H7 (cell line): ENCODE results near the gene MYO7A. TPM values are rescaled to one million over a fixed set of nuclear protein-coding genes. Genes with fewer than 3 reads are reported as not detected.

Source experiments
- DNase-seq: peaks from one replicate; pipeline ENCODE4 v3.0.0; 2012
- H3K27me3 ChIP-seq: 2 replicates; pipeline ENCODE4 v1.6.0; 2011; ENCODE audit warnings: mild to moderate bottlenecking, low read length; ENCODE audit not compliant: control insufficient read depth, insufficient read depth
- H3K36me3 ChIP-seq: replicated peaks from 2 replicates; pipeline ENCODE4 v1.5.1; 2011; ENCODE audit warnings: low read length; ENCODE audit not compliant: control insufficient read depth, insufficient read depth
- H3K4me3 ChIP-seq: 2 replicates; pipeline ENCODE4 v1.5.1; 2011; ENCODE audit warnings: low read depth, mild to moderate bottlenecking, control low read depth, low read length, moderate library complexity; ENCODE audit not compliant: insufficient read depth
- total RNA-seq: library from RNA; depleted of rRNA; stranded (reverse); fragments of >200 nt; shearing (Covaris generic); gene quantifications from 2 replicates; pipeline ENCODE4 v1.2.3, GENCODE V29; 2014

Gene MYO7A
- total RNA-seq, 1 experiment from 2014 or later = 2.2 TPM

DNA sequence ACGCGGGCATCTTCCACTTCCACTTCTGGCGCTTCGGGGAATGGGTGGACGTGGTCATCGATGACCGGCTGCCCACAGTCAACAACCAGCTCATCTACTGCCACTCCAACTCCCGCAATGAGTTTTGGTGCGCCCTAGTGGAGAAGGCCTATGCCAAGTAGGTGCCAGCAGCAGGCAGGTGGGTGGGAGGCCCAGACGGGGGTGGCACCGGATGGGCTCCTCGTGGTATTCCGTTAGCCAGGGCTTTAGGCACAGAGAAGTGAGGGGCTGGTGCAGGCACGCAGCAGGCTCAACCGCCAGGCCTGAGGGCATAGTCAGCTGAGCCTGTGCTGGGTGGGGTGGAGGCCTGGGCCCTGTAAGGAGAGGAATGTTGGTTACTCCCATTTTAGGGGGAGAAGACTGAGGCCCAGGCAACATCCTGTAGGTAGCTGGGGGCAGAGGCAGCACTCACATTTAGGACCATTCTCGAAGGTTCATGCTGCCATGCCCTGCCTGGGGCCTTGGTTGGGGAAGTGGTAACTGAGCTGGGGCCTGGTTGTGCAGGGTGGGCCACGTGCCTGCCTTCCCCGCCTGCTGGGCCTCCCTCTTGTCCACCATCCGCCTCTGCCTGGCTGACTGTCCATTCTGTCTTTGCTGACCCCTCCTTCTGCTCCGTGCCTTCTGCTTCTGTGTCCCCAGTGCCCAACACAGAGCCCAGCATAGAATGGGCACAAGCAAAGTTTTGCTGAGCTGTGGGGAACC, 15.2 kb upstream of the MYO7A start:
- no peak for DNase-seq
- Histone ChIP-seq H3K27me3 (no peaks in the 10 kb centered on the region), H3K36me3 (no peaks in the 10 kb centered on the region; the same call in 1 of the 2 replicates), H3K4me3 (no peak overlapping the region)

DNA sequence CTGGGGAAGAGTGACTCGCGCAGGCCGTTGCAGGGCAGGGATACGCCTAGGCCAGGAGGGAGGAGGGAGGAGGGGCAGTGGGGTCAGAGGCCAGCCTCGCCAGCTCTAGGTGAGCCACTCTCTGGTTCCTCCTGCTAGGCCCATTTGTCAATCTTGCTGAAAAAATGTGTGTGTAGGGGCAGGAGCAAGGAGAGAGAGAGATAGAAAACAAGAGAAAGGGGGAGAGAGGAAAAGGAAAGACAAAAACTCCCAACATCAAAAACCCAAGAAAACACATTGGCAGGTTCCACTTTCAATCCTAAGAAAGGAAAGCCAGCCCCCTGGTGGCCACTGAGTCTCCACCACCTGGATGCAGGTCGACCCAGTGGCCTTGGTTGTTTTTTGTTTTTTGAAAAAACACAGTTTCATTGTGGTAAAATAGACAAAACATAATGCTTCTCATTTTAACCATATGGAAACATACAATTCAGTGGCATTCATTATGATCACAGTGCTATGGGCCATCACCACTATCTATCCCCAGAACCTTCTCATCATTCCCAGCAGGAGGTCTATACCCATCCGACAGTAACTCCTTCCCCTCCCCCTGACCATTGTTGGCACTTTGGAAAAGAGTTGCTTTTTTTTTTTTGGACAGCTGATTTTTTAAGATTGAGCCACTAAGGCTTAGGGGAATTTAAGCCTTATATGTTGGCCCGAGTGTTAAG, 14.5 kb upstream of the MYO7A start:
- no peaks in the 10 kb centered on the region for H3K27me3 ChIP-seq
- DNase-seq = peak; percentile 90
- no peaks in the 10 kb centered on the region; the same call in 1 of the 2 replicates for H3K36me3 ChIP-seq
- no peak overlapping the region for H3K4me3 ChIP-seq

DNA sequence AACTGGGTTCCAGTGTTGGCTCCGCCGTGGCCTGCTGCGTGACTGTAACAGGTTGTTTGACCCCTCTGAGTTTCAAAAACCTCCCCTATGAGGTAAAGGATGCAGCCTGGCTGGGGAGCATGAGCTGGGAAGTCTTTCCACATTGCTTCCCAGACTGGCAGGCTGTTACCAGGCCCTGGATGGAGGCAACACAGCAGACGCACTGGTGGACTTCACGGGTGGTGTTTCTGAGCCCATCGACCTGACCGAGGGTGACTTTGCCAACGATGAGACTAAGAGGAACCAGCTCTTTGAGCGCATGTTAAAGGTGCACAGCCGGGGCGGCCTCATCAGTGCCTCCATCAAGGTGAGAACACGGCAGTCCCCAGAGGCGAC, 14.0 kb upstream of the MYO7A start:
- H3K4me3 ChIP-seq = no peak overlapping the region
- no peaks in the 10 kb centered on the region for H3K27me3 ChIP-seq
- DNase-seq = no peak
- no peaks in the 10 kb centered on the region; the same call in 1 of the 2 replicates for H3K36me3 ChIP-seq

DNA sequence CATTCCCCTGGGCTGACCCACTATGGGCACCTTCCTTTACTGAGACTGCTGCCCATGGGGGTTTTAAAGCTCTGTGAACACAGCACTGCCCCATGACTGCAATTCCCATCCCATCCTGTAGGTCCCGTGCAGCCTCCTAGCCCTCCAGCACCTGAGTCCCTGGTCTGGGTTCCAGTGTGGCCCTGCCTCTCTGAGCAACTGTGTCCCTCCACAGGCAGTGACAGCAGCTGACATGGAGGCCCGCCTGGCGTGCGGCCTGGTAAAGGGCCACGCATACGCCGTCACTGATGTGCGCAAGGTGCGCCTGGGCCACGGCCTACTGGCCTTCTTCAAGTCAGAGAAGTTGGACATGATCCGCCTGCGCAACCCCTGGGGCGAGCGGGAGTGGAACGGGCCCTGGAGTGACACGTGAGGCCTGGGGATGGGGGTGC, 12.8 kb upstream of the MYO7A start:
- no peaks in the 10 kb centered on the region; the same call in 1 of the 2 replicates for H3K36me3 ChIP-seq
- DNase-seq = peak; percentile 90
- H3K27me3 ChIP-seq = no peaks in the 10 kb centered on the region
- H3K4me3 ChIP-seq = no peak overlapping the region

DNA sequence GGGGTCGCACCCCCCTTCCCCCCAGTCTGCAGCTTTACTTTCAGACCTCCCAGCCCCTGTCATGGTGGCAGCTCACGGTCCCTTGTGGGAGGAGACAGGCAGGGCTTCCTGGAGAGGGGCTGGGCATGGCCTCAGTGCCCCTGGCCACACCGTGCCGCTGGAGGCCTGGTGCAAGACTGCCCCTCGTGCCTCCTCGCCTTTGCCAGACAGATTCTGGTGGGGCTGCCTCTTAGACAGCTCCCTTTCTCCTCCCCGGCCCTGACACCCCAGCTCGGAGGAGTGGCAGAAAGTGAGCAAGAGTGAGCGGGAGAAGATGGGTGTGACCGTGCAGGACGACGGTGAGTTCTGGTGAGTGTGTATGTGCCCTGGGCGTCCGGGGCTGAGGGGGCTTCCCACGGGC, 12.1 kb upstream of the MYO7A start:
- Histone ChIP-seq H3K27me3 (no peaks in the 10 kb centered on the region), H3K4me3 (no peak overlapping the region), H3K36me3 (no peaks in the 10 kb centered on the region; the same call in 1 of the 2 replicates)
- DNase-seq = no peak

DNA sequence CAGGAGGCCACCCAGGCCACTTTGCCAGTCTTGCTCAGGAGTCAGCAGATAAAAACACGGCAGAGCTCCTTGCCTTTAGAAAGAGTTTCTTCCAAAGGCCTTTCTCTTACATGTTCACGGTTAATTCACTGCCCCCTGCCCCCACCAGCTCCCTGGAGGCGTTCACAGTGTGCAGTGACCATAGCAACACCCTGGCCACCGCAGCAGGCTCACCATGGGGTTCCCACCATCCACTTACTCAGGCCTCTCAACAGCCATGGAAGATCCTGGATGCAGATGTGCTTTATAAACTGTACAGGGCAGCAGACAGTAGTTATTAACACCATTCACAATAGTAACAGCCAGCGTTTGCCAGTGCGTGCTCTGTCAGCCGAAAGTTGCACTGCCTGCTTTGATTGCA, 10.6 kb upstream of the MYO7A start:
- DNase-seq = no peak
- Histone ChIP-seq H3K4me3 (no peak overlapping the region), H3K27me3 (no peaks in the 10 kb centered on the region), H3K36me3 (no peaks in the 10 kb centered on the region; the same call in 1 of the 2 replicates)

DNA sequence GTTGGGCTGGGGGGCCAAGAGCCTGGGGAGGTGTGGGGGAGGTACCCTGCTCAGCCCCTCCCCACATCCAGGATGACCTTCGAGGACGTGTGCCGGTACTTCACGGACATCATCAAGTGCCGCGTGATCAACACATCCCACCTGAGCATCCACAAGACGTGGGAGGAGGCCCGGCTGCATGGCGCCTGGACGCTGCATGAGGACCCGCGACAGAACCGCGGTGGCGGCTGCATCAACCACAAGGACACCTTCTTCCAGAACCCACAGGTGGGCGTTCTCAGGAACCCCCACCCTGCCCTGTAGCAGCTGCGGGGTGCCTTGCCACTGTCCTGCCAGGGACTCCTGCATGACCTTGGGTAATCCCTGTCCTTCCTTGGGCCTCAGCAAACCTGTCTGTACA, 10.0 kb upstream of the MYO7A start:
- Histone ChIP-seq H3K27me3 (no peaks in the 10 kb centered on the region), H3K36me3 (no peaks in the 10 kb centered on the region; the same call in 1 of the 2 replicates), H3K4me3 (no peak overlapping the region)
- no peak for DNase-seq

DNA sequence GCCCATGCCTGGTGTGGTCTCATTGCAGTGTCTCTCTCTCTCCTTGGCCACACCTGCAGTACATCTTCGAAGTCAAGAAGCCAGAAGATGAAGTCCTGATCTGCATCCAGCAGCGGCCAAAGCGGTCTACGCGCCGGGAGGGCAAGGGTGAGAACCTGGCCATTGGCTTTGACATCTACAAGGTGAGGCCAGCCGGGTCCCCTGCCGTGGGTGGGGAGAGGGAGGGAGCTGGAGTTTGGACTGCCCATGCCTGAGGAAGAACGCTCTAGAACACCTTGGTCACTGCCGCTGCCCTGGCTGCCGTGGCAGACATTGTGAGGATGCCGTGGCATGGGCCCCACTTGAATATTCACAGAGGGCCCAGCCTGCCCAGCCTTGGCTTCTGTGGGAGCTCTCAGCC, 9.1 kb upstream of the MYO7A start:
- Histone ChIP-seq H3K4me3 (no peak overlapping the region), H3K27me3 (no peaks in the 10 kb centered on the region), H3K36me3 (peaks cover 1% of the 10 kb centered on the region)
- DNase-seq = no peak

DNA sequence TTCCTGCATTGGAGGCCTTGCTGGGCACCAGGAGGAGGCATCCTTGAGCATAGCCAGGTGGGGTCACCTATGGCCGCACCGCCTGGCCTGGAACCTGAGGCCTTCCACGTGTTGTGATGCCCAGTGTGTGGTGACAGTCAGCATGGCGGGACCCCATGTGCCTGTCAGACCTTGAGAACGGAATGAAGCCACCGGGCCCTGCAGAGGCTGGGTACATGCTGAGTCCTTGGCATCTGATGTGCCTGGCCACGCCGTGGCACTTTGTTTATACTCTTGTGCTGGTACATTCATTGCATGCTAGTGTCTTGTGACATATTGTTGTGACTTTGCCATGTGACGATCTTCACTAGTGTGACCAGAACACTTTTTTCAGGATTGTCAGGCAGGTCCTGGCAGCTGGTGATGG, 8.5 kb upstream of the MYO7A start:
- no peak for DNase-seq

DNA sequence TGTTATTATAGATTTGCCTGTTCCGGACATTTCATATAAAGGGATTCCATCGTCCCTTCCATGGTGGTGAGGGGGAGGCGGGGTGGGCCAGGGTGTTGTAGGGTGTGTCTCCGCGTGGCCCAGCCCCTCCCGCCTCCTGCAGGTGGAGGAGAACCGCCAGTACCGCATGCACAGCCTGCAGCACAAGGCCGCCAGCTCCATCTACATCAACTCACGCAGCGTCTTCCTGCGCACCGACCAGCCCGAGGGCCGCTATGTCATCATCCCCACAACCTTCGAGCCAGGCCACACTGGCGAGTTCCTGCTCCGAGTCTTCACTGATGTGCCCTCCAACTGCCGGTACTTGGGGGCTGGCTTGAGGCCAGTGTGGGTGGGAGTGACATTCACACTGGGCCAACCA, 7.5 kb upstream of the MYO7A start:
- no peak for DNase-seq
- no peak overlapping the region for H3K4me3 ChIP-seq
- no peaks in the 10 kb centered on the region for H3K27me3 ChIP-seq
- H3K36me3 ChIP-seq = peaks cover 1% of the 10 kb centered on the region

More for the DNA sequence above, 8.5 kb upstream of the MYO7A start:
- H3K36me3 ChIP-seq = peaks cover 1% of the 10 kb centered on the region
- H3K4me3 ChIP-seq = no peak overlapping the region
- H3K27me3 ChIP-seq = no peaks in the 10 kb centered on the region

DNA sequence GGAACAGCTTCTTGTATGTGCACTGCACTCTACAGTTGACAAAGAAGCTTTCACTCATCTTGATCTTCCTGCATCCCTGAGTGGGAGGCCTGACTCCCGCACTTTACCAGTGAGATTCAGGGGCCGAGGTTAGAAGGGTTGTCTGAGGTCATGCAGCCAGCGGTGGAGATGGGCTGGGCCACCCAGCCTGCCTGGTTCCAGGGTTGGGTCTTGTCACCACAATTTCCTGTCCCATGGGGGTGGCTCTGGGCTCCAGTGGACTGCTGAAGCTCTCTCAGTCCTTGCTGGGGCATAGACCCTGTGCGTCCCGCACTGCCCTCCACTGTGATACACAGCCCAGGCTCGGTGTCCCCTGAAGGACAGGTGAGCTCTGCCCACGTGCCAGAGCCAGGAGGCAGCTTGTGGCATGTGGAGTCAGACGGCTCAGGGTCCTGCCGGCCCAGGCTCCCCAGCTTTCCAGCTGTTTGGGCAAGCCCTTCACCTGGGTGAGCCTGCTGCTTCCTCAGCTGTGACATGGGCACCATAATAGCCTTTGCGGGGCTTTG, 6.9 kb upstream of the MYO7A start:
- H3K27me3 ChIP-seq = no peaks in the 10 kb centered on the region
- H3K4me3 ChIP-seq = no peak overlapping the region
- peaks cover 1% of the 10 kb centered on the region for H3K36me3 ChIP-seq
- no peak for DNase-seq

DNA sequence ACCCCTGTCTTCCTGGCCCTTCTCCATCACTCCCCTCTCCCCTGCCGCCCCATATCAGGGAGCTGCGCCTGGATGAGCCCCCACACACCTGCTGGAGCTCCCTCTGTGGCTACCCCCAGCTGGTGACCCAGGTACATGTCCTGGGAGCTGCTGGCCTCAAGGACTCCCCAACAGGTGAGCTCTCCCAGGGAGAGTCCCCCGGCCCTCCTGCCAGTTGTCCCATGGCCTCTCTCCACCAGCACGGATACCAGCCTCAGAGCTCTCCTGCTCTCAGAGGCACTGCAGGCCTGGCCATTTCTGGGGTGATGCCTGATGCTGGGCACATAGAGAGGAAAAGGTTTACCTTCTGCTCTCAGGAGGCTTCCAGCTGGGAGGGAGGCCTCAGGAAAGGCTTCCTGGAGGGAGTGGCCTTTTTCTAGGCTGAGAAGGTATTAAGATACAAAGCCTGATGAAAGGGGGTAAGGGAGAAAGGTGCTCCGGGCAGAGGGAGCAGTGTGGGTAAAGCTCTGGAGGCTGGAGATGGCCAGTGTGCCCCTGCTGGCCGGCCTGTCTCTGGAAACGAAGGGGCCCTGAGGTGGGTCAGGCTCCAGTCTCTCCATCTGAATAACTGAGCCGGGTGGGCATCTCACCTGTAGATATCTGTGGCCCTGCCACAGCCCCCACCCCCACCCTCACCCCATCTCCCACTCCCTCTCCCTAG, 6.0 kb upstream of the MYO7A start:
- no peak for DNase-seq
- H3K36me3 ChIP-seq = peaks cover 1% of the 10 kb centered on the region
- H3K27me3 ChIP-seq = no peaks in the 10 kb centered on the region
- H3K4me3 ChIP-seq = no peak overlapping the region

DNA sequence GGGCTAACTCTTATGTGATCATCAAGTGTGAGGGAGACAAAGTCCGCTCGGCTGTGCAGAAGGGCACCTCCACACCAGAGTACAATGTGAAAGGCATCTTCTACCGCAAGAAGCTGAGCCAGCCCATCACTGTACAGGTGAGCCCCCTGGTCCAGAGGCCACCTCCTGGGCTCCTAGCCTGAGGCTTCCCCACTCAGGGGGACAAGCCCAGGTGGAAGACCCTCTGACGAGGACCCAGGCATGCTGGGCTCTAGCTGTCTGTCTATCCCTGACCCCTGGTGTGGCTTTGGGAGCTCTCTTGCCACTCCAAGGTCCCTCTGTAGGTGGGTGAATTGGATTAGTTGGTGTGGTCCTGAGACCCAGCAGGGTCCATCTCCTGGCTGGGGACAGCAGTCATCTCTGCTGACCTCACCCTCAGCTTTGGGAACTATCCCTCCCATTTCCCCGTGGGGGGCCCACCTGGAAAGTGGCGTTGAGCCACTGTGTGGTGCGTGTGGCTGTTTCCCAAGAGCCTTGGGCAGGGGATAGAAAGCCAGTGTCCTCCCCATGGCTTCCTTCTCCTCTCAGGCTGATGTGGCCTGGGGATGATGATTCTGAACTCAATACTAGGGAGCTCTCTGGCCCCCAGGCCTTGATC, 5.4 kb upstream of the MYO7A start:
- Histone ChIP-seq H3K36me3 (peaks cover 1% of the 10 kb centered on the region), H3K4me3 (no peak overlapping the region), H3K27me3 (no peaks in the 10 kb centered on the region)
- DNase-seq = no peak

DNA sequence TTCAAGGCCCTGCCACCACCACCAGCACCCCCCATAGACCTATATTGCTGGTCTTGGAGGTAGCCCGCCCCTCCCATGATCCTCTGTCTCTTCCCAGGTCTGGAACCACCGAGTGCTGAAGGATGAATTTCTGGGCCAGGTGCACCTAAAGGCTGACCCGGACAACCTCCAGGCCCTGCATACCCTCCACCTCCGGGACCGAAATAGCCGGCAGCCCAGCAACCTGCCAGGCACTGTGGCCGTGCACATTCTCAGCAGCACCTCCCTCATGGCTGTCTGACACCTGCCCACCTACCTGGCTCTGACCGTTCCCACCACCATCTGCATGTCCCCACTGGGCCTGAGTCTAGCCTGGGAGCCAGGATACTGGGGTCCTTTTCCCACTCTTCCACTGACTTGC, 4.5 kb upstream of the MYO7A start:
- no peaks in the 10 kb centered on the region for H3K27me3 ChIP-seq
- no peak for DNase-seq
- peaks cover 1% of the 10 kb centered on the region for H3K36me3 ChIP-seq
- no peak overlapping the region for H3K4me3 ChIP-seq
